ENCODE results near the gene GRK6. TPM values are rescaled to one million over a fixed set of nuclear protein-coding genes. Genes with fewer than 3 reads are reported as not detected.
"Not testable (repeated sequence)": the region's sequence is repeated elsewhere in the genome, so short reads cannot be mapped to it uniquely, and the experiment has no call there.

The GRK6 gene
- total and polyA plus RNA-seq, 2 experiments from 2014 or later = 13.0 to 56.8 TPM

GRCh38 chr5:177419046-177419445 is 7.4 kb upstream of the GRK6 start:
- H3K27ac ChIP-seq (ENCODE audit: low read depth) = no peak overlapping the region
- H3K27ac Mint-ChIP-seq = no peak overlapping the region
- H3K4me3 Mint-ChIP-seq = no peak overlapping the region
- H3K4me2 ChIP-seq = no peak overlapping the region
- no peaks in the 10 kb centered on the region for H3K4me1 ChIP-seq (ENCODE audit: insufficient read depth)
- H3K36me3 ChIP-seq (ENCODE audit: insufficient read depth) = no peaks in the 10 kb centered on the region
- no peaks in the 10 kb centered on the region for H4K20me1 ChIP-seq (replicated peaks; ENCODE audit: insufficient read depth)
- TF ChIP-seq EZH2phosphoT487 (IDR thresholded peaks at IDR 0.05; ENCODE audit: unreplicated experiment) (no peak), CREB1 (CRISPR knock-in tag; IDR thresholded peaks at IDR 0.05; ENCODE audit: low read depth) (no peak)
- TF ChIP-seq, protein P1, sequence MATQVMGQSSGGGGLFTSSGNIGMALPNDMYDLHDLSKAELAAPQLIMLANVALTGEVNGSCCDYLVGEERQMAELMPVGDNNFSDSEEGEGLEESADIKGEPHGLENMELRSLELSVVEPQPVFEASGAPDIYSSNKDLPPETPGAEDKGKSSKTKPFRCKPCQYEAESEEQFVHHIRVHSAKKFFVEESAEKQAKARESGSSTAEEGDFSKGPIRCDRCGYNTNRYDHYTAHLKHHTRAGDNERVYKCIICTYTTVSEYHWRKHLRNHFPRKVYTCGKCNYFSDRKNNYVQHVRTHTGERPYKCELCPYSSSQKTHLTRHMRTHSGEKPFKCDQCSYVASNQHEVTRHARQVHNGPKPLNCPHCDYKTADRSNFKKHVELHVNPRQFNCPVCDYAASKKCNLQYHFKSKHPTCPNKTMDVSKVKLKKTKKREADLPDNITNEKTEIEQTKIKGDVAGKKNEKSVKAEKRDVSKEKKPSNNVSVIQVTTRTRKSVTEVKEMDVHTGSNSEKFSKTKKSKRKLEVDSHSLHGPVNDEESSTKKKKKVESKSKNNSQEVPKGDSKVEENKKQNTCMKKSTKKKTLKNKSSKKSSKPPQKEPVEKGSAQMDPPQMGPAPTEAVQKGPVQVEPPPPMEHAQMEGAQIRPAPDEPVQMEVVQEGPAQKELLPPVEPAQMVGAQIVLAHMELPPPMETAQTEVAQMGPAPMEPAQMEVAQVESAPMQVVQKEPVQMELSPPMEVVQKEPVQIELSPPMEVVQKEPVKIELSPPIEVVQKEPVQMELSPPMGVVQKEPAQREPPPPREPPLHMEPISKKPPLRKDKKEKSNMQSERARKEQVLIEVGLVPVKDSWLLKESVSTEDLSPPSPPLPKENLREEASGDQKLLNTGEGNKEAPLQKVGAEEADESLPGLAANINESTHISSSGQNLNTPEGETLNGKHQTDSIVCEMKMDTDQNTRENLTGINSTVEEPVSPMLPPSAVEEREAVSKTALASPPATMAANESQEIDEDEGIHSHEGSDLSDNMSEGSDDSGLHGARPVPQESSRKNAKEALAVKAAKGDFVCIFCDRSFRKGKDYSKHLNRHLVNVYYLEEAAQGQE (IDR thresholded peaks at IDR 0.05; ENCODE audit: unreplicated experiment) = no peak
- no peak overlapping the region for H3K4me3 ChIP-seq
- no peaks in the 10 kb centered on the region for H3K36me3 Mint-ChIP-seq (ENCODE audit: low read depth)
- 0 out of 2 replicates have a peak, but pooled peaks cover 5% of the 10 kb centered on the region for H3K27me3 ChIP-seq (ENCODE audit: insufficient read depth)
- 0 out of 3 replicates have a peak, but pooled peaks cover 3% of the 10 kb centered on the region for H3K4me1 Mint-ChIP-seq
- no peaks in the 10 kb centered on the region for H3F3A ChIP-seq (replicated peaks; ENCODE audit: low read depth)
- H2AFZ ChIP-seq = no peak overlapping the region
- H3K9me3 Mint-ChIP-seq = no peaks in the 10 kb centered on the region; the same call in 2 of the 3 replicates
- H3K9me2 ChIP-seq (ENCODE audit: insufficient read depth) = peaks cover 7% of the 10 kb centered on the region; the same call in 1 of the 2 replicates
- ATAC-seq (no peak), DNase-seq (ENCODE audit: low spot score) (no peak)
- H3K27me3 Mint-ChIP-seq (ENCODE audit: insufficient read depth, low read depth, poor library complexity) = peaks cover 12% of the 10 kb centered on the region
- no peaks in the 10 kb centered on the region for H3K79me2 ChIP-seq (replicated peaks; ENCODE audit: insufficient read depth)

- H3K4me1 Mint-ChIP-seq; H2AFZ ChIP-seq; H3K4me3 ChIP-seq; H3K27ac Mint-ChIP-seq; H3K27me3 Mint-ChIP-seq (ENCODE audit: insufficient read depth, low read depth, poor library complexity); H3F3A ChIP-seq (replicated peaks; ENCODE audit: low read depth); ATAC-seq; H3K9me3 Mint-ChIP-seq; DNase-seq (ENCODE audit: low spot score); H3K4me3 Mint-ChIP-seq; H3K9me2 ChIP-seq (ENCODE audit: insufficient read depth); H3K4me2 ChIP-seq; H3K27ac ChIP-seq (ENCODE audit: low read depth); H3K4me1 ChIP-seq (ENCODE audit: insufficient read depth); H4K20me1 ChIP-seq (replicated peaks; ENCODE audit: insufficient read depth); H3K36me3 ChIP-seq (ENCODE audit: insufficient read depth); H3K79me2 ChIP-seq (replicated peaks; ENCODE audit: insufficient read depth); H3K36me3 Mint-ChIP-seq (ENCODE audit: low read depth); H3K27me3 ChIP-seq (ENCODE audit: insufficient read depth): not testable (repeated sequence)
These were observed 6.0 kb upstream of the GRK6 start for GRCh38 chr5:177420472-177420871.

GRCh38 chr5:177421062-177421798 is 5.2 kb upstream of the GRK6 start:
- Histone ChIP-seq H3K4me2 (no peak overlapping the region), H3K79me2 (replicated peaks; ENCODE audit: insufficient read depth) (no peaks in the 10 kb centered on the region), H3K27ac (ENCODE audit: low read depth) (no peak overlapping the region), H3K27me3 (ENCODE audit: insufficient read depth) (no peaks in the 10 kb centered on the region), H3K4me3 (no peak overlapping the region), H3K4me1 (ENCODE audit: insufficient read depth) (peaks cover 6% of the 10 kb centered on the region), H3K9me2 (ENCODE audit: insufficient read depth) (no peaks in the 10 kb centered on the region), H3K36me3 (ENCODE audit: insufficient read depth) (no peaks in the 10 kb centered on the region), H2AFZ (no peak overlapping the region), H4K20me1 (replicated peaks; ENCODE audit: insufficient read depth) (no peaks in the 10 kb centered on the region), H3F3A (replicated peaks; ENCODE audit: low read depth) (peaks cover 7% of the 10 kb centered on the region)
- Mint-ChIP-seq H3K36me3 (ENCODE audit: low read depth) (no peaks in the 10 kb centered on the region), H3K4me1 (peaks cover 8% of the 10 kb centered on the region; the same call in 2 of the 3 replicates), H3K4me3 (no peak overlapping the region), H3K9me3 (no peaks in the 10 kb centered on the region; the same call in 1 of the 3 replicates), H3K27ac (no peak overlapping the region), H3K27me3 (ENCODE audit: insufficient read depth, low read depth, poor library complexity) (peaks cover 11% of the 10 kb centered on the region)
- DNase-seq (ENCODE audit: low spot score) (no peak), ATAC-seq (no peak)
- no peak for TF ChIP-seq STAT1 (IDR thresholded peaks at IDR 0.05; ENCODE audit: unreplicated experiment)
- TF ChIP-seq CREB1 (CRISPR knock-in tag; IDR thresholded peaks at IDR 0.05; ENCODE audit: low read depth) = no peak
- TF ChIP-seq NANOG (IDR thresholded peaks at IDR 0.05; ENCODE audit: borderline replicate concordance) = no peak
- TF ChIP-seq, protein P1 (IDR thresholded peaks at IDR 0.05; ENCODE audit: unreplicated experiment) = no peak
- TF ChIP-seq JUNB (IDR thresholded peaks at IDR 0.05; ENCODE audit: unreplicated experiment) = no peak
- TF ChIP-seq ZNF114 (CRISPR knock-in tag; IDR thresholded peaks at IDR 0.05) = no peak
- TF ChIP-seq POLR2AphosphoS5 (IDR thresholded peaks at IDR 0.05; ENCODE audit: low read depth) = no peak
- TF ChIP-seq ZNF331 (CRISPR knock-in tag; IDR thresholded peaks at IDR 0.05; ENCODE audit: low read depth) = no peak
- no peak for TF ChIP-seq EZH2 (IDR thresholded peaks at IDR 0.05; ENCODE audit: low read depth, unreplicated experiment)

All from GM23338 (cell line).